ENCODE results near the gene C1QB. TPM values are rescaled to one million over a fixed set of nuclear protein-coding genes. Genes with fewer than 3 reads are reported as not detected.
"Not testable (repeated sequence)": the region's sequence is repeated elsewhere in the genome, so short reads cannot be mapped to it uniquely, and the experiment has no call there.

C1QB gene
- total RNA-seq, 1 donor from 2014 or later = 5.3 TPM

DNA sequence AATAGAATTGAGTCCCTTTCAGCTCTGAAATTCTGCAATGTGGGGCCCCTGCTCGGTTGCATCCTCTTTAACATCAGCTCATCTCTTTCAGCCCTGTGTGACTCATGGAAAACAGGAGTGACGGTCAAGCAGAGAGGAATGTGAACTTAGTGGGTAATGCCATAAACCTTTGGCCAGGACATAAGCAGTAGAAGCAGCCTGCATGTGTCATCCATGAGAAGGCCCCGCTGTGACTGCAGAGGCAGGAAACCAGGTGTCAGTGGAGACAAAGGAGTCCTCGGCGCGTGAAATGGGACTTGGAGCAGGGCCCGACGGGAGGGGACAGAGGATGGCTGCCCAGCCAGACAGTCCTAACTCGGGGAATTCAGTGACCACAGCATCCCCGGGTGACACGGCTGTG lies 36.5 kb downstream of the C1QB start:
- no peak for FAIRE-seq
- no peak for DNase-seq (ENCODE audit: low spot score in 2 of 2)

DNA sequence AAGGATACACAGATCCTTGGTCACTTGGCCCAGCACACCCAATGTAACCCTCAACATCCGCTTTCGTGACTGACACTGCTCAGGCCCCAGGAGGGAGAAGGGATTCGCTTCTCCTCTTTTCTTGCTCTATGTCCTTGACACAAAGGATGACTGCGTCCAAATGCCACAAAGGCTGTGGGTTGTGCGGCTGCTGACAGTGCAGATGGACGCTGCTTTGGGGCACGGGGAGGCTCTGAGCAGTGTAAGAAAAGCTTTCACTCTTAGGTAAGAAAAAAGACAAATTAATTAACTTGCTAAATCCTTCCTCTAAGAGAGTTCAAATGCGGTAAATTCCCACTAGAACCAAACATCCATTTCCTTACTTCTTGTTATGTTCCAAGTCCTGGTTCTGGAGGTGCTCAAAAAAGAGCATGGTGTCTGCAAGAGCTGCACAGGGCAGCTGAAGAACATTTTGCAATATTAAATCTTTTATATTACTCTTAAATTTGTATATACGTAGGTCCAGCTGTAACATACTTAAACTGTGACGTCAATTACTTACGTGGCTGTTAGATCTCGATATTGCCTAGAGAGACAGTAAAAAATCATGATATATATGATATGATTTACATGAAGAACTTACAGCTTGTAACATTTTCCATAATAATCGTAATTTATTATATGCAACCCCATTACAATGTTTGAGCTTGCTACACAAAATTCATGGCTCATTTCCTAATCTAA lies 38.2 kb downstream of the C1QB start:
- no peak for FAIRE-seq
- DNase-seq (ENCODE audit: low spot score in 2 of 2) = no peak

DNA sequence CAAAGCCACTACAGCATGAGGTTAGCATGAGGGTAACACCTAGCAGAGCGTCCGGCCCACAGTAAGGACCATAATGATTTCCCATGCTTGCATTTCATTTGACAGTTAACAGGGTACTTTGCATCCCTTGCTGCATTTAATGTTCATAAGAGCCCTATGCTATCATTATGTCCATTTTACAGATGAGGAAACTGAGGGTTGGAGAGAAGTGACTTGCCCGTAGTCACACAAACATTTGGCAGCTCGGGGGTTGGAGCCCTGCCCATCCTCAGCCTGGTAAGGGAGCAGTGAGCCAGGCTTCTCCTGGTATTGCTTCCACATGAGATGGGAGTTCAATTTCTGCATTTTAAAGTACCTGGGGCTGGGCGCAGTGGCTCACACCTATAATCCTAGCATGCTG lies 41.1 kb downstream of the C1QB start:
- no peak for FAIRE-seq
- no peak for DNase-seq (ENCODE audit: low spot score in 2 of 2)

DNA sequence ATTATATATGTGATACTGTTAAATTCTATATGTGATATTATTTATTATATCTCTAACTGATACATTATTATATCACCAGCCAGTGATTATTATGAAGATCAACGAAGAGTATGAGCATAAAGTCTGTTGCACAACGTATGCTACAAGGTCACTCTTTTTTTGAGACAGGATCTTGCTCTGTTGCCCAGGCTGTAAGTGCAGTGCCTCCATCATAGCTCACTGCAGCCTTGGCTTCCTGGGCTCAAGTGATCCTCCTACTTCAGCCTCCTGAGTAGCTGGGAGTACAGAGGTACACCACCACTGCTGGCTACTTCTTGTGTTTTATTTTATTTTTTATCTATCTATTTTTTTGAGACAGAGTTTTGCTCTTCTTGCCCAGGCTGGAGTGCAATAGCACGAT lies 43.6 kb downstream of the C1QB start:
- FAIRE-seq = no peak
- DNase-seq (ENCODE audit: low spot score in 2 of 2) = no peak

DNA sequence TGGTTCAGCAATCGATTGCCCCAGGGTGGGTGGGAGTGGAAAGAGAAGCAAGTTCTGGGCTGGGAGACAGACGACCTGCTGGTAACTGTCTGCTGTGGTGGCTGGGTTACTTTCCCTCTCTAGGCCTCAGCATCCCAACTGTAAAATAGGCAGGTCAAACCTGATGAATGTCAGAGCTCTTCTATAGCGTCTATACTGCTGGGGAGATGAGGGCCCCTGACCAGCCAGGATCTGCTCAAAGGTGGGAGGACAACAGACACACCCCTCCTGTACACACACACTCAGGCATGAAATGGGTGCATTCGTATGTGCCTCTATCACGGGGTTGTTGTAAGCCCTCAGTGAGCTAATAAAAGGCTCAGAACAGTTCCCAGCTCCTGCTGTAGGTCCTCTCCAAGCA lies 44.9 kb downstream of the C1QB start:
- DNase-seq (ENCODE audit: low spot score in 2 of 2) (no peak), FAIRE-seq (no peak)

DNA sequence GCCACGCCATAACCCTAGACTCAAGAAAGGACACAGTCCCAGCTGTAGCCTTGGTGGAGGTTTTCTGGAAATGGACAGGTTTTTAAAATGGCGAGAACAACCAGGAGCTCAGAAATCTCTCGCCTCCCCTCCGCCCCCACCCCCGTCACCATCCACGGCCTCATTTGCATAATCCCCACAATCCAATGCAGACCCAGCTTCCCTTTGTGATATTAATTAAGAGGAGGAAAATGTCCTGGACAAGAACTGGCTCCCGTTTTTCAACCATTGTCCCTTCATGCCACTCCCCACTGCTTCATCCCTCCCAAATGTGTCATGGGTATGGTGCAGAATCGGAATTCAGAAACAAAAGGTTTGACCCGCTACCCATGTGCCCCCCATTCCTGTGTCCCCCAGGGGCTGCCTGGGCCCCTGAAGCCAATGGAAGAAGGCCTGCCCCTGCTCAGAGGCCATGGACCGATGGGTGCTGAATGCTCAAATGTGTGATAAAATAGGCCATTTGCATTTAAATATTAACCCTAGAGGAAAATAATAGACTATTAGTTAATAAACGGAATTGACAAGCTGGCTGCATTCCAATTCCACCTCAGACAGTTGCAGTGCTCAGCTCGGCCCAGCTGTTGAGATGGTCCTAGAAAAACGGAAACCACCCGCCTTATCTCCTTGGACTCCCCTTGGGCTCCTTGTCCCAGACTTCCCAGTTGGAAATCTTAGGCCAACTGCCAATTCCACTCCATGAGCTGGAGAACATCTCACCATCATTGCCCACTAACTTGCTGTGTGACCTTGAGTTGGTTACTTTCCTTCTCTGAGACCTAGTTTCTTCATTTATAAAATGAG lies 46.9 kb downstream of the C1QB start:
- FAIRE-seq (no peak), DNase-seq (ENCODE audit: low spot score in 2 of 2) (no peak)

DNA sequence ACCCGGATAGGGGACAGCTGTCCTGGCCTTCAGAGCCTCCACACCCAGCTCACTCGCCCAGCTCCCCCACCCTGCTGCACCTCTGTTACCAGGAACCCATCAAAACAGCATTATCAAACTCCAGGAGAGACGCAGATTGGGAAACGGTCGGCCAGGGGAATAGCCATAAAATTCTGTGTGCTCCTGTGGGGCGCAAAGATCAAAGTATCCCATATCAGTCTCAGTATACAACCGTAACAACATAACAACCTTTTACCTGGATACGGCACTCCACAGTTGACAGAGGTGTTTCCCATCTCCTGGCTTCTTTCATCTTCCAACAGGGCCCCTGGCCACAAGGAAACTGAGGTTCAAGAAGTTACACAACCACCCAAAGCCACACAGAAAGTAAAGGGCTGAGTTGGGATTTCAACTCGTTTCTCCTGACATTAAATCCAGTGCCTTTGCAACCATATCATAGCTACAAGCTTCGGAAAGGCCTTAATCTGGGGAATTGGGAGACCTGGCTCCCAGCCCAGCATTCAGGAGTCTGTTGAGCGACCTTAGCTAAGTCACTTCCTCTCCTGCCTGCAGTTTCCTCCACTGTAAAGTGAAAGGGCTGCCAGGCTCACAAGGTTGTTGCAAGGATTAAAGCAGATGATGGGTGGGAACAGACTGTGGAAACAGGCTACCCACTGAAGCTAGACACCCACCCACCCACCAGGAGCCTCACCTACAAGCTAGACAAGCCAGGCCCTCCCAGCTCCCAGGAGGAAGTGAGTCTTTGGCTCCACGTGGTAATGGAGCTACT lies 49.5 kb downstream of the C1QB start:
- FAIRE-seq (no peak), DNase-seq (ENCODE audit: low spot score in 2 of 2) (no peak)

DNA sequence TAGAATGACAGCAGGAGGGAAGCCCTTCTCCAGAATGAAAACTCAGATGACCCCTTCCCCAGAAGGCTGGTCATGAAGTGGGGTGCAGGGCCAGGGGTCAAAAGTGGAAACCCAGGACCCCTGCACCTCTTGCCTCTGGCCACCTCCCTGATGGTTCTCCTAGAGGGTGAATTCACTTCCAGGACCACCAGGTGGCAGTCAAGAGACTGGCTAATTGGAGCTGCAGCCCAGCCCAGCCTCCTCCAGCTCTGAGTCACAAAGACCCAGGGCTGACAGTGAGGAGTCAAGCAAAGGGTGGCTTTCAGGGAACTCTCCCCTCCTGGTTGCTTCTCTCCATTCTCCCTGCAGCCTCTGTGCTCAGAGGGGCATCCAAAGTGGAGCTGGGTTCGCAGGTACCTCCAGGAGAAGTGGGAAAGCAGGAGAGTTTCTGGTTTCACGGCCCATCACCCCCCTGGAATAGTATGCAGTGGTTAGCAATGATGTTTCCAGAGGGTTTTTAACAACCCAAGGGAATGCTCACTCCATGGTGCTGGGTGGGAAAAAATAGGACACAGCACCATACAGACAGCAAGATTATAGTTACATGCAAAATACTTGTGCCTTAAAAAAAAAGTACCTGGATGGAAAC lies 51.5 kb downstream of the C1QB start:
- DNase-seq (ENCODE audit: low spot score in 2 of 2) = peak; percentile 58 to 79
- FAIRE-seq = no peak

DNA sequence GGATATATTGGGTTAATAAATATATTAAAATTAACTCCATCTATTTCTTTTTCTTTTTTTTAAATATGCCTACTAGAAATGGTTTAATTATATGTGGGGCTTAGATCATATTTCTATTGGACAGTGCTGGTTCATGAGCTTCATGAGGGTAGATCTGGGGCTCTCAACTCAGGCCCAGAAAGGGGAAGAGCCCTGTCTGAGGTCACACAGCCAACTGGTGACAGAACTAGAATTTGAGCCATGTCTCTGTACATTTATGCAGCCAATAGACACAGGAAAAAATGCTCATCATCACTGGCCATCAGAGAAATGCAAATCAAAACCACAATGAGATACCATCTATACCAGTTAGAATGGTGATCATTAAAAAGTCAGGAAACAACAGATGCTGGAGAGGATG lies 52.5 kb downstream of the C1QB start:
- DNase-seq (ENCODE audit: low spot score in 2 of 2) (no peak), FAIRE-seq (no peak)

DNA sequence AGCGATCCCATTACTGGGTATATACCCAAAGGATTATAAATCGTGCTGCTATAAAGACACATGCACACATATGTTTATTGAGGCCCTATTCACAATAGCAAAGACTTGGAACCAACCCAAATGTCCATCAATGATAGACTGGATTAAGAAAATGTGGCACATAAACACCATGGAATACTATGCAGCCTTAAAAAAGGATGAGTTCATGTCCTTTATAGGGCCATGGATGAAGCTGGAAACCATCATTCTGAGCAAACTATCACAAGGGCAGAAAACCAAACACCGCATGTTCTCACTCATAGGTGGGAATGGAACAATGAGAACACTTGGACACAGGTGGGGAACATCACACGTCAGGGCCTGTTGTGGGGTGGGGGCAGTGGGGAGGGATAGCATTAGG lies 53.1 kb downstream of the C1QB start:
- not testable (repeated sequence) for FAIRE-seq; DNase-seq (ENCODE audit: low spot score in 2 of 2)

DNA sequence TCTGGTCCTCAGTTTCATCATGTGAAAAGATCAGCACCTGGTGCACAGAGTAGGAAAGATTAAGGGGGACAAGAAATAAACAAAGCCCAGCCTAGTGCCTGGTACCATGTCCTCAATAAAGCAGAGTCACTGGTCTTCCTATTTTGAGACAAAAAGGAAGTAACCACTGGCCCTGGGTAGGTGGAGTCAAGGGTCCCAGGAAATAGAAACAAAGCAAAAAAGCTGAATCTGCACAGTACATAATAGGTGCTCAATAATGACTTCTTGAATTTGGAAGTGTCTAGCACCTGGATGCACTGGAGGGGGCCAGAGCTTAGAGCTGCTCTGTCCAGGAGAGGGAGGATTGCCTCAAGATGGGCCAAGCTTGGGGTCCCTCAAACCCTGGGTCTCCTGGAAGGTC lies 55.7 kb downstream of the C1QB start:
- DNase-seq (ENCODE audit: low spot score in 2 of 2) = no peak
- FAIRE-seq = no peak

DNA sequence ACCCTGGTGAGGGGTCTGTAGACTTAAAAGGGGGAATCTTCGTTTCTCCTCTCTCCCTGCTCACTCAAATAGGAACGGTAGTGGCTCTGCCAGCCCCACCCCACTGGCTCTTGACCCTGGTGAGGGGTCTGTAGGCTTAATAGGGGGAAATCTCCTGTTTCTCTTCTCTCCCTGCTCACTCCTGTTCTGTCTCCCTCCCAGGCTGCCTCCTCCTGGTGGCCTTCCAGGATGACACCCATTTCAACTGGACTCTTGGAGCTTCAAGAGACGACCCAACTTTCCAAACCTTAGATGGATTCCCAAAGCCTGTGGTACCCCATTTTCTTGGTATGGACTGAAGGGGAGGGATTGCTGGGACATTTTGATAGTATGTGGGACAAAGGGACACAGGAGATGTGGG lies 56.2 kb downstream of the C1QB start:
- DNase-seq (ENCODE audit: low spot score in 2 of 2) (no peak), FAIRE-seq (no peak)

DNA sequence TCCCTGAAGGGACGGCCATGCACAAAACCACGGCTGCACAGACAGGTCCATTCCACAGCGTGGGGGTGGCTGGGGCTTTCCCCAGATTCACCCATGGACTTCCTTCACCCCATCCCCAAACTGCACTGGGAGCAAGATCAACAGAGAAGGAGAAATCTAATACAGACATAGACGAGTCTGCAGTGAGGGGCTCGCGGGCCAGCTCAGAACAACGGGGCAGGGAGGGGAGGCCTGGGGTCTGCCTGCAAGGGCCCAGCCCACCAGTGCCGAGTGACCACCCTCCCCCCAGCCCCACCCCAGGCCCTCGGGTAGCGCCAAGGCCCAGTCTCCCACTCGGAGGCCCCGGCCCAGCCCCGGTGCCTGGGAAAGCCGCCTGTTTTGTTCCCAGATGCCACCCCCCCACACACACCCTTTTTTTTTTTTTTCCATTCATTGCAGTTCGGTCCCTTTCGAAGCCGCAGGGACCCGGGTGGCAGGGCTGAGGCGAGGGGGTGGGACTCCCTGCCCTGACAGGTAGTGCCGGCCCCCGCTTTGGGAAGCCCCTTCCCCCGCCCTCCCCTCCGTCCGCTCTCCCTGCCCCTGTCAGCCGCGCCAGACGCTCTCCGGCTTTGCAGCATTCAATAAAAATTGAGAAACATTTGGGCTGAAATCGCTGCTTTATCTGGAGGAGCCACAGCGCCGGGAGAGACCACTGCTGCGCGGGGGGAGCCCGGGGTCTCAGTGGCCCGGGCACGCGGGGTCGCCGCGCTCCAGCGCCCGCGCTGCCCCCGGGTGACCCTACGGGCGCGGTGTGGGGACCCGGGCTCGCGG lies 57.1 kb downstream of the C1QB start:
- FAIRE-seq = no peak
- DNase-seq (ENCODE audit: low spot score in 2 of 2) = peak; percentile 74 to 82

DNA sequence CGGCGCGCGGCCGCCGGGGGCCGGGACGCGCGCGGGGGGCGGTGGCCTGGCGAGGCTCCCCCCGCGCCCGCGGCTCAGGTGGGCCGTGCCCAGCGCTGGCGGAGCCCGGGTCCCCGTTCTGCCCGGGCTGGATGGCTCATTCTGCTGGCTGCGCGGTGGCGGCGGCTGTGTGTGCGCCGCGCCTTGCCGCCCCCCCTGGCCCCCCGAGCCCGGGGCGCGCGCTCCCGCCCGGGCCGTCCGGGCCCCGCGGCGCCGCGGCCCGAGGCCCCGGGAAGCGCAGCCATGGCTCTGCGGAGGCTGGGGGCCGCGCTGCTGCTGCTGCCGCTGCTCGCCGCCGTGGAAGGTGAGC lies 57.6 kb downstream of the C1QB start, which contains the start of gene EPHB2:
EPHB2 (plus strand) TSS at position 139 of the 349 bp plus-strand sequence; CDS start at position 283, 144 bp downstream.
- peak; percentile 82 to 90 for DNase-seq (ENCODE audit: low spot score in 2 of 2)
- no peak for FAIRE-seq

DNA sequence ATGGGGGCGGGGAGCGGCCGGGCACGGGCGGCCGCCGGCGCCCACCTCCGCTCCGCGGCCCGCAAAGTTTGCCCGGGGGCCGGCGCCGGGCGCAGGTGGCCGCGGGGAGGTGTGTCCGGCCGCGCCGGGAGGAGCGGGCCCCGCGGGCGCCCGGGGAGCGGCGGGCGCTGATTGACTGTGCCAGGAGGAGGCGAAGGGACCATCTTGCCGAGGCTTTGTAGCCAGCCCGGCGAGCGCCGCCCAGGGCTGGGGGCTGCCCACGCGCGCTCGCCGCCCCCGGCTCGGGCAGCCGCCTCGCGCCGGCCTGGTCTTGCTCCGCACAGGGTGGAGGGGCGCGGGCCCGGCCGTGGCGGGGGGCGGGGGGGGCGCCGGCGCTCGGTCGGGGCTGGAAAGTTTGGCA lies 58.0 kb downstream of the C1QB start:
- peak; percentile 60 to 62 for DNase-seq (ENCODE audit: low spot score in 2 of 2)

More for the DNA sequence above, 58.0 kb downstream of the C1QB start:
- no peak for FAIRE-seq

Small RNAs within 50 kb of the gene (small RNA-seq; reads per million reads assigned to genes)
- gene MIR6127 = not detected

Other genes with a start within 250 kb of the C1QB start
- 10.2 TPM for gene ZBTB40, start 201.4 kb upstream of the C1QB start, total RNA-seq
- 2.0 TPM for gene EPHA8, start 89.7 kb upstream of the C1QB start, total RNA-seq
- gene C1QA, start 16.6 kb upstream of the C1QB start, total RNA-seq = 8.6 TPM
- gene C1QC, start 9.6 kb upstream of the C1QB start, total RNA-seq = 7.3 TPM
- 22.8 TPM for gene EPHB2, start 57.6 kb downstream of the C1QB start, total RNA-seq